ENCODE results near the gene NPR2. TPM values are rescaled to one million over a fixed set of nuclear protein-coding genes. Genes with fewer than 3 reads are reported as not detected.

The NPR2 gene
- polyA plus RNA-seq, 3 donors, result 0.48 TPM; not detected in 2

DNA sequence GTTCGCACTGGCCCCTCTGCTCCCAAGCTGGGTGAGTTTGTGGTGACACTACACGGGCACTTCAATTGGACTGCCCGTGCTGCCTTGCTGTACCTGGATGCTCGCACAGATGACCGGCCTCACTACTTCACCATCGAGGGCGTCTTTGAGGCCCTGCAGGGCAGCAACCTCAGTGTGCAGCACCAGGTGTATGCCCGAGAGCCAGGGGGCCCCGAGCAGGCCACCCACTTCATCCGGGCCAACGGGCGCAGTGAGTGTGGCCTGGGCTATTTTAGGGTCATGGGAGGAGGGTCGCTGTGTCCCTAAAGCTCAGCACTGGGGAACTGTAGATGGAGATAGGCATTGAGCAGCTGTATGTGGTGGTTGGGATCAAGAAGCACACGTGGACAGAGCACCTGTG lies 1.4 kb downstream of the NPR2 start:
- Histone ChIP-seq H2AFZ (ENCODE audit: insufficient read depth, low read depth, low read length, poor library complexity, severe bottlenecking) (no peak overlapping the region), H3K79me2 (ENCODE audit: insufficient read depth, low read length) (no peaks in the 10 kb centered on the region), H3K4me3 (replicated peaks in 1 of 3; ENCODE audit: low read depth in 2 of 3, low read length in 3 of 3) (no peak overlapping the region), H3K4me2 (replicated peaks; ENCODE audit: extremely low read depth, low read length, poor library complexity, severe bottlenecking) (no peak overlapping the region), H4K20me1 (ENCODE audit: insufficient read depth, low read length) (no peaks in the 10 kb centered on the region), H3K9ac (ENCODE audit: insufficient read depth, low read length, poor library complexity, severe bottlenecking) (no peak overlapping the region), H3K27ac (ENCODE audit: low read depth in 1 of 2, low read length in 2 of 2) (no peak overlapping the region), H3K27me3 (ENCODE audit: control insufficient read depth in 2 of 2, insufficient read depth in 2 of 2, low read length in 2 of 2) (peaks cover 0 to 13% of the 10 kb centered on the region in 2 donors), H3K36me3 (replicated peaks in 1 of 2; ENCODE audit: control insufficient read depth in 1 of 2, insufficient read depth in 2 of 2, low read length in 2 of 2) (no peaks in the 10 kb centered on the region), H3K9me3 (replicated peaks in 1 of 2; ENCODE audit: control insufficient read depth in 1 of 2, insufficient read depth in 1 of 2, low read length in 2 of 2) (no peaks in the 10 kb centered on the region), H3K4me1 (ENCODE audit: control insufficient read depth in 1 of 2, insufficient read depth in 2 of 2, low read length in 2 of 2) (no peaks in the 10 kb centered on the region)
- intact Hi-C loops (cut with micrococcal nuclease), result loop anchor here in 1 of 2 donors (5.0 kb wide), 1 partner anchor 89 kb away; no protein-coding TSS in a partner anchor
- peaks cover 15 to 23% (median 15%) of the 10 kb centered on the region in 3 donors for H3K27me3 Mint-ChIP-seq (ENCODE audit: low read depth in 3 of 3)
- peaks cover 11% of the 10 kb centered on the region for H3K4me1 Mint-ChIP-seq
- peaks cover 0 to 1% of the 10 kb centered on the region in 2 donors for H3K36me3 Mint-ChIP-seq
- H3K4me3 Mint-ChIP-seq, result peak overlapping the region in 1 of 2 donors; percentile 33
- 98% methylated on average over 14 of the region's 14 CpGs for WGBS (ENCODE audit: insufficient coverage)
- no peak overlapping the region for H3K27ac Mint-ChIP-seq
- TF ChIP-seq, protein P1, sequence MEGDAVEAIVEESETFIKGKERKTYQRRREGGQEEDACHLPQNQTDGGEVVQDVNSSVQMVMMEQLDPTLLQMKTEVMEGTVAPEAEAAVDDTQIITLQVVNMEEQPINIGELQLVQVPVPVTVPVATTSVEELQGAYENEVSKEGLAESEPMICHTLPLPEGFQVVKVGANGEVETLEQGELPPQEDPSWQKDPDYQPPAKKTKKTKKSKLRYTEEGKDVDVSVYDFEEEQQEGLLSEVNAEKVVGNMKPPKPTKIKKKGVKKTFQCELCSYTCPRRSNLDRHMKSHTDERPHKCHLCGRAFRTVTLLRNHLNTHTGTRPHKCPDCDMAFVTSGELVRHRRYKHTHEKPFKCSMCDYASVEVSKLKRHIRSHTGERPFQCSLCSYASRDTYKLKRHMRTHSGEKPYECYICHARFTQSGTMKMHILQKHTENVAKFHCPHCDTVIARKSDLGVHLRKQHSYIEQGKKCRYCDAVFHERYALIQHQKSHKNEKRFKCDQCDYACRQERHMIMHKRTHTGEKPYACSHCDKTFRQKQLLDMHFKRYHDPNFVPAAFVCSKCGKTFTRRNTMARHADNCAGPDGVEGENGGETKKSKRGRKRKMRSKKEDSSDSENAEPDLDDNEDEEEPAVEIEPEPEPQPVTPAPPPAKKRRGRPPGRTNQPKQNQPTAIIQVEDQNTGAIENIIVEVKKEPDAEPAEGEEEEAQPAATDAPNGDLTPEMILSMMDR (IDR thresholded peaks at IDR 0.05), result no peak
- no peak for DNase-seq
- peaks cover 0 to 4% (median 0%) of the 10 kb centered on the region in 7 donors for H3K9me3 Mint-ChIP-seq

DNA sequence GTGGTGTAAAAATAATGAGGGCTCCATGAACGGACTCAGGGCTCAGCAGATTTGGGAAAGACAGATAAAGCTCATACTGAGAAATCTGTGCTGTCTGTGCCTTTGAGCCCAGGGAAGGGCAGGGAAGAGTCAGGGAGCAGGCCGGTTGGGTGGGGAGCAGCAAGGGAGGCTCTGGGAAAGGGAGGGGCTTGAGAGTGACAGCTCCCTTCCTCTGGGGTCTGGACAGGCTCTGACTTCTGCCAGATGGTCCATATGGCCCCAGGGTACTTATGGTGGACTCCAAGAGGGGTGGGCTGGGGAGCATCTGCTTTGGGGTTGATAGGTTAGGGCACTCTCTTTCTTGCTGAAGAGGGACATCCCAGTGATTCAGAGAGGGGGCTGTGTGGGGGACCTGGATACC lies 2.1 kb downstream of the NPR2 start:
- intact Hi-C loops (cut with micrococcal nuclease), result loop anchor here in 1 of 2 donors (5.0 kb wide), 1 partner anchor 89 kb away; no protein-coding TSS in a partner anchor
- no peak overlapping the region for H3K27ac Mint-ChIP-seq
- DNase-seq, result no peak
- H2AFZ ChIP-seq (ENCODE audit: insufficient read depth, low read depth, low read length, poor library complexity, severe bottlenecking), result no peak overlapping the region
- TF ChIP-seq, protein P1 (IDR thresholded peaks at IDR 0.05), result no peak
- H3K4me1 Mint-ChIP-seq, result peaks cover 11% of the 10 kb centered on the region
- no peaks in the 10 kb centered on the region for H3K79me2 ChIP-seq (ENCODE audit: insufficient read depth, low read length)
- H3K9me3 ChIP-seq (replicated peaks in 1 of 2; ENCODE audit: control insufficient read depth in 1 of 2, insufficient read depth in 1 of 2, low read length in 2 of 2), result no peaks in the 10 kb centered on the region
- H3K36me3 Mint-ChIP-seq, result peaks cover 0 to 1% of the 10 kb centered on the region in 2 donors
- H3K27me3 Mint-ChIP-seq (ENCODE audit: low read depth in 3 of 3), result peaks cover 15 to 23% (median 15%) of the 10 kb centered on the region in 3 donors
- H3K4me3 Mint-ChIP-seq, result no peak overlapping the region
- H3K4me2 ChIP-seq (replicated peaks; ENCODE audit: extremely low read depth, low read length, poor library complexity, severe bottlenecking), result no peak overlapping the region
- no peak overlapping the region for H3K9ac ChIP-seq (ENCODE audit: insufficient read depth, low read length, poor library complexity, severe bottlenecking)
- H3K36me3 ChIP-seq (replicated peaks in 1 of 2; ENCODE audit: control insufficient read depth in 1 of 2, insufficient read depth in 2 of 2, low read length in 2 of 2), result no peaks in the 10 kb centered on the region
- no peak overlapping the region for H3K27ac ChIP-seq (ENCODE audit: low read depth in 1 of 2, low read length in 2 of 2)
- H3K9me3 Mint-ChIP-seq, result peaks cover 0 to 4% (median 0%) of the 10 kb centered on the region in 7 donors
- H3K27me3 ChIP-seq (ENCODE audit: control insufficient read depth in 2 of 2, insufficient read depth in 2 of 2, low read length in 2 of 2), result peaks cover 0 to 13% of the 10 kb centered on the region in 2 donors
- H3K4me1 ChIP-seq (ENCODE audit: control insufficient read depth in 1 of 2, insufficient read depth in 2 of 2, low read length in 2 of 2), result no peaks in the 10 kb centered on the region
- H4K20me1 ChIP-seq (ENCODE audit: insufficient read depth, low read length), result no peaks in the 10 kb centered on the region
- H3K4me3 ChIP-seq (replicated peaks in 1 of 3; ENCODE audit: low read depth in 2 of 3, low read length in 3 of 3), result no peak overlapping the region
- WGBS (ENCODE audit: insufficient coverage), result 100% methylated on average over 2 of the region's 2 CpGs

Measured in CD14-positive monocyte (primary cell).